ENCODE results near the gene LAG3.

Gene LAG3

GRCh38 chr12:6791931-6792520, 19.7 kb downstream of the LAG3 start:
- DNase-seq = no peak

GRCh38 chr12:6792522-6793201, 20.3 kb downstream of the LAG3 start:
- DNase-seq = peak; percentile 26

- no peak for DNase-seq
Measured at GRCh38 chr12:6795088-6795487, 22.8 kb downstream of the LAG3 start.

GRCh38 chr12:6796576-6796975, 24.3 kb downstream of the LAG3 start:
- no peak for DNase-seq

GRCh38 chr12:6799147-6799546, 26.8 kb downstream of the LAG3 start:
- DNase-seq = no peak

GRCh38 chr12:6807170-6807569, 34.9 kb downstream of the LAG3 start:
- no peak for DNase-seq

GRCh38 chr12:6809056-6809455, 36.7 kb downstream of the LAG3 start:
- DNase-seq = no peak

- DNase-seq = no peak
Measured at GRCh38 chr12:6810758-6811157, 38.4 kb downstream of the LAG3 start.

- DNase-seq = no peak
Measured at GRCh38 chr12:6813363-6813762, 41.0 kb downstream of the LAG3 start.

- DNase-seq = no peak
Measured at GRCh38 chr12:6816598-6816997, 44.3 kb downstream of the LAG3 start.

- no peak for DNase-seq
Measured at GRCh38 chr12:6817098-6817497, 44.8 kb downstream of the LAG3 start.

GRCh38 chr12:6817662-6818157, 45.4 kb downstream of the LAG3 start:
- DNase-seq = no peak

GRCh38 chr12:6818222-6818621, 45.9 kb downstream of the LAG3 start:
- no peak for DNase-seq

- no peak for DNase-seq
Measured at GRCh38 chr12:6818645-6819044, 46.3 kb downstream of the LAG3 start.

GRCh38 chr12:6819106-6820030, 47.0 kb downstream of the LAG3 start:
- no peak for DNase-seq

GRCh38 chr12:6820166-6820565, 47.8 kb downstream of the LAG3 start:
- DNase-seq = no peak

GRCh38 chr12:6821591-6822425, 49.5 kb downstream of the LAG3 start, which contains the start of gene GPR162:
TSS of gene GPR162 (plus strand) at chr12:6821821. CDS start at chr12:6823899, 2,078 bp downstream.
- peak; percentile 59 for DNase-seq

- DNase-seq = no peak
Measured at GRCh38 chr12:6822426-6823135, 50.3 kb downstream of the LAG3 start.

- no peak for DNase-seq
Measured at GRCh38 chr12:6823182-6824084, 51.1 kb downstream of the LAG3 start.

GRCh38 chr12:6824085-6824775, 51.9 kb downstream of the LAG3 start:
- DNase-seq = no peak

Data from NCI-H1694 treated with DMSO at 0.1 percent for 48 hours (cell line).